Neuronal stem cell (in vitro differentiated cells): Measurements from ENCODE around the gene ITPR1.

ENCODE experiments used
- DNase-seq: peaks from one replicate; pipeline ENCODE4 v3.0.0-alpha.2; 2013; ENCODE audit warnings: low spot score
- H2AFZ ChIP-seq: one replicate; pipeline ENCODE4 v1.6.1; 2013; ENCODE audit warnings: mild to moderate bottlenecking, low read length, inconsistent platforms
- H2AK5ac ChIP-seq: 2 replicates; pipeline ENCODE4 v1.6.1; 2013; ENCODE audit warnings: low read depth, mild to moderate bottlenecking, inconsistent platforms, low read length, moderate library complexity, mixed read lengths
- H2BK120ac ChIP-seq: 2 replicates; pipeline ENCODE4 v1.6.1; 2013; ENCODE audit warnings: low read depth, mild to moderate bottlenecking, inconsistent platforms, low read length, moderate library complexity, mixed read lengths
- H2BK12ac ChIP-seq: one replicate; pipeline ENCODE4 v1.6.1; 2013; ENCODE audit warnings: low read length, inconsistent platforms
- H2BK15ac ChIP-seq: 2 replicates; pipeline ENCODE4 v1.6.1; 2013; ENCODE audit warnings: mild to moderate bottlenecking, low read length, inconsistent platforms, mixed read lengths
- H2BK5ac ChIP-seq: one replicate; pipeline ENCODE4 v1.6.1; 2013; ENCODE audit warnings: inconsistent platforms, mild to moderate bottlenecking, low read length, moderate library complexity
- H3K14ac ChIP-seq: one replicate; pipeline ENCODE4 v1.6.1; 2013; ENCODE audit warnings: low read length, inconsistent platforms
- H3K18ac ChIP-seq: 2 replicates; pipeline ENCODE4 v1.6.1; 2013; ENCODE audit warnings: low read length, inconsistent platforms
- H3K23ac ChIP-seq: 2 replicates; pipeline ENCODE4 v1.6.1; 2013; ENCODE audit warnings: low read depth, mild to moderate bottlenecking, mixed read lengths, low read length, inconsistent platforms; ENCODE audit not compliant: poor library complexity
- H3K27ac ChIP-seq: replicated peaks from 3 replicates; pipeline ENCODE4 v1.5.1; 2013; ENCODE audit warnings: low read length, inconsistent platforms
- H3K27me3 ChIP-seq, 3 experiments: 2 replicates each; pipeline ENCODE4 v1.6.1; 2013; ENCODE audit warnings: low read length in 3 of 3, mild to moderate bottlenecking in 2 of 3, inconsistent platforms in 1 of 3, low read depth in 1 of 3, mixed read lengths in 1 of 3, moderate library complexity in 1 of 3; ENCODE audit not compliant: control insufficient read depth in 3 of 3, insufficient read depth in 3 of 3
- H3K36me3 ChIP-seq, 2 donors: replicated peaks in 1 of 2; 2 replicates each; pipeline ENCODE4 v1.6.1; 2013; ENCODE audit warnings: low read length in 2 of 2; ENCODE audit not compliant: control insufficient read depth in 2 of 2, insufficient read depth in 2 of 2
- H3K4ac ChIP-seq: 2 replicates; pipeline ENCODE4 v1.6.1; 2013; ENCODE audit warnings: inconsistent platforms, mild to moderate bottlenecking, low read length, moderate library complexity
- H3K4me1 ChIP-seq, 2 donors: 1 replicate in 1 of 2; 2 replicates in 1 of 2; pipeline ENCODE4 v1.6.1; 2013; ENCODE audit warnings: low read length in 2 of 2, low read depth in 1 of 2; ENCODE audit not compliant: control insufficient read depth in 2 of 2, insufficient read depth in 1 of 2
- H3K4me2 ChIP-seq: one replicate; pipeline ENCODE4 v1.6.1; 2013; ENCODE audit warnings: mild to moderate bottlenecking, low read length, inconsistent platforms; ENCODE audit not compliant: insufficient read depth, poor library complexity, severe bottlenecking
- H3K4me3 ChIP-seq, 2 donors: 2 replicates each; pipeline ENCODE4 v1.5.1; 2013; ENCODE audit warnings: low read length in 2 of 2, mild to moderate bottlenecking in 2 of 2, inconsistent platforms in 1 of 2, moderate library complexity in 1 of 2
- H3K79me1 ChIP-seq: one replicate; pipeline ENCODE4 v1.6.1; 2013; ENCODE audit warnings: low read depth, mild to moderate bottlenecking, inconsistent platforms, low read length, moderate library complexity
- H3K9ac ChIP-seq: one replicate; pipeline ENCODE4 v1.6.1; 2013; ENCODE audit warnings: mild to moderate bottlenecking, low read depth, low read length, inconsistent platforms; ENCODE audit not compliant: poor library complexity
- H3K9me3 ChIP-seq, 2 donors: replicated peaks in 1 of 2; 2 replicates each; pipeline versions ENCODE3 to v1.6.1; 2013; ENCODE audit warnings: low read length in 2 of 2, mild to moderate bottlenecking in 2 of 2, inconsistent platforms in 1 of 2, low read depth in 1 of 2, mixed read lengths in 1 of 2, moderate library complexity in 1 of 2; ENCODE audit not compliant: control insufficient read depth in 2 of 2, insufficient read depth in 1 of 2
- H4K8ac ChIP-seq: one replicate; pipeline ENCODE4 v1.6.1; 2013; ENCODE audit warnings: low read depth, mild to moderate bottlenecking, inconsistent platforms, low read length, moderate library complexity
- H4K91ac ChIP-seq: one replicate; pipeline ENCODE4 v1.6.1; 2013; ENCODE audit warnings: low read length, low read depth, mild to moderate bottlenecking, inconsistent platforms; ENCODE audit not compliant: poor library complexity
- WGBS, 2 donors: extraction: QIAGEN DNeasy Blood & Tissue Kit; methylation state at CpG; one replicate each; pipeline ENCODE4 v1.1.7; 2013; ENCODE audit warnings: missing lambda C conversion rate in 2 of 2, mixed read lengths in 1 of 2; ENCODE audit not compliant: insufficient read length in 2 of 2, insufficient replicate concordance in 1 of 2; ENCODE audit errors: extremely low coverage in 2 of 2; 5-methylcytosine and 5-hydroxymethylcytosine counted together

The ITPR1 gene

DNA sequence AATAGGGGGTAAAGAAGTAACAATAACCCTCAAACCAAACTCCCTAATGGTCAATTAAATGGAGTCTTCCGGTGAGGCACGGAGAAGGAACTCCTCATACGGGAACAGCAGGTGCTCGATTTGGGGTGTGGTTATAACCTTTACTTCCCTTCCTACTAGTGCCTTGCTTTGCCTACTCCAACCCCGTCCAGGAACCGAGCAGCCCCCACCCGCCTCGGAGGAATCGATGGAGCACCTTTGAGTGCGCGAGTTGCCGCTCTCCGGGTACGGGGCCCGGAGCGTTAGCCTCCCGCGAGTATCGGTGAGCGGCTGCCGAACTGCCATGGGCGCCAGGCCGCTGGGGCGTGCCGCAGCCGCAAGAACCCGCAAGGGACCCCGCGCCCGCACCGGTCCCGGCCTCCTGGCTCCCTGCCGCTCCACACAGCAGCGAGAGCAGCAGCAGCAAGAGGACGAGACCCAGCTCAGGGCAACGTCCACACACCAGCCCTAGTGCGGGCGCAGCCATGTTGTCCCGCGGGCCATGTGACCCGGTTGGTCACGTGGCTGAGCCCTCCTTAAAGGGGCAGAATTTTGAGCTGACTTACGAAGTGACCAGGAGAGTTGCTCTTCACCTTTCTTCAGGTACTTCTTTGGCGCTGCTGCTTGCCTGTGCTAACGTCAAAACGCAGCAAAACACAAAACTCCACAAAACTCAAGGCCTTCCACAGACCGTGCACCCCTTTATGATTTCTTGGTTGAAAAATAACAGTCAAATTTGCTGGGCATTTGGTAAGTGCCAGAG is 26.2 kb upstream of the ITPR1 start, which contains the start of gene SUMF1:
Gene SUMF1 (minus strand): TSS at position 529 of the 781 bp plus-strand sequence. CDS start 24 bp downstream, at position 505.
- Histone ChIP-seq H2BK120ac (no peak within 1 kb of the TSS), H2BK5ac (no peak within 1 kb of the TSS), H3K4me3 (peak within 1 kb of the TSS; percentile 59 to 95), H3K4me2 (peak within 1 kb of the TSS; percentile 68), H3K18ac (no peak within 1 kb of the TSS), H4K91ac (no peak within 1 kb of the TSS), H3K27me3 (peaks cover 0 to 4% (median 0%) of the 10 kb centered on the region in 3 experiments), H3K9me3 (no peaks in the 10 kb centered on the region), H3K4ac (peak within 1 kb of the TSS; percentile 12), H2BK12ac (no peak within 1 kb of the TSS), H2AK5ac (no peak within 1 kb of the TSS), H3K27ac (no peak within 1 kb of the TSS), H2AFZ (peak within 1 kb of the TSS; percentile 95), H3K36me3 (no peaks in the 10 kb centered on the region), H3K14ac (no peak within 1 kb of the TSS), H3K9ac (peak within 1 kb of the TSS; percentile 67), H3K79me1 (no peaks in the 10 kb centered on the region), H3K23ac (peak within 1 kb of the TSS; percentile 32), H2BK15ac (no peak within 1 kb of the TSS), H4K8ac (no peak within 1 kb of the TSS), H3K4me1 (no peaks in the 10 kb centered on the region)
- no CpG with 5 or more reads among the region's 47 CpGs for WGBS, 2 donors
- DNase-seq = peak; percentile 69

GRCh38 chr3:4467522-4467867 is 25.7 kb upstream of the ITPR1 start:
- no peaks in the 10 kb centered on the region for H3K9me3 ChIP-seq
- H3K27ac ChIP-seq = no peak overlapping the region
- no peak overlapping the region for H3K9ac ChIP-seq

GRCh38 chr3:4471907-4472306 is 21.2 kb upstream of the ITPR1 start:
- Histone ChIP-seq H3K4me2 (no peak overlapping the region), H3K4ac (no peak overlapping the region), H3K79me1 (no peaks in the 10 kb centered on the region), H3K18ac (no peak overlapping the region), H2BK5ac (no peak overlapping the region), H3K27me3 (peaks cover 0 to 4% (median 0%) of the 10 kb centered on the region in 3 experiments), H2BK120ac (no peak overlapping the region), H3K9ac (no peak overlapping the region), H2BK15ac (no peak overlapping the region), H4K8ac (no peak overlapping the region), H3K36me3 (no peaks in the 10 kb centered on the region), H3K4me1 (peaks cover 2 to 6% of the 10 kb centered on the region in 2 donors), H3K4me3 (no peak overlapping the region), H3K14ac (no peak overlapping the region), H2AFZ (no peak overlapping the region), H3K23ac (no peak overlapping the region), H3K9me3 (no peaks in the 10 kb centered on the region), H2BK12ac (no peak overlapping the region), H3K27ac (no peak overlapping the region), H4K91ac (no peak overlapping the region), H2AK5ac (no peak overlapping the region)
- WGBS, 2 donors = no CpG with 5 or more reads among the region's 1 CpG
- DNase-seq = no peak

More at GRCh38 chr3:4467522-4467867, 25.7 kb upstream of the ITPR1 start:
- Histone ChIP-seq H3K14ac (no peak overlapping the region), H2AK5ac (no peak overlapping the region), H4K8ac (no peak overlapping the region), H3K27me3 (peaks cover 0 to 4% (median 0%) of the 10 kb centered on the region in 3 experiments), H2BK12ac (no peak overlapping the region), H3K79me1 (no peaks in the 10 kb centered on the region), H2BK120ac (no peak overlapping the region), H4K91ac (no peak overlapping the region), H3K36me3 (no peaks in the 10 kb centered on the region), H3K4me3 (peak overlapping the region in 1 of 2 donors; percentile 59), H3K4me1 (no peaks in the 10 kb centered on the region), H3K4ac (no peak overlapping the region), H3K4me2 (peak overlapping the region; percentile 59), H2BK5ac (no peak overlapping the region), H3K23ac (no peak overlapping the region), H3K18ac (no peak overlapping the region), H2AFZ (peak overlapping the region; percentile 95), H2BK15ac (no peak overlapping the region)
- no CpG with 5 or more reads among the region's 13 CpGs for WGBS, 2 donors
- DNase-seq = no peak

DNA sequence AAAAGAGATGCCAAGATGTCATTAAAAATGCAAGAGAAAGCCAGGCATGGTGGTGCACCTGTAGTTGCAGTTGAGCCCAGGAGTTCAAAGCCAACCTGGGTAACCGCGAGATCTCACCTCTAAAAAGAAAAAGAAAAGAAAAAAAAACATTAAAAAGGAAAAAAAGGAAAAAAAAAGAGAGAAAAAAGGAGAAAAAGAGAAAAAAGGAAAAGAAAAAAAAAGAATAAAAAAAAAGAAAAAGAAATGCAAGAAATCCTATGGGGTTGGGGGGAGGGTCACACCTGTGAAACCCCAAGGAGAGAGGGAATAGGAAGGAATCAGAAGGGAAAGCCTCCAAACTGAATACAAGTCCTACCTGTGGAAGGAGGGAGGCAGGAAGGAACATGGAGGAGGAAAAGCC is 20.8 kb upstream of the ITPR1 start:
- H3K79me1 ChIP-seq = no peaks in the 10 kb centered on the region
- no peak overlapping the region for H2BK5ac ChIP-seq
- no peak overlapping the region for H4K91ac ChIP-seq
- no peak overlapping the region for H2BK120ac ChIP-seq
- H3K27ac ChIP-seq = no peak overlapping the region
- H3K4me1 ChIP-seq = peaks cover 2 to 6% of the 10 kb centered on the region in 2 donors
- no peak overlapping the region for H2BK15ac ChIP-seq
- H3K18ac ChIP-seq = no peak overlapping the region
- H2BK12ac ChIP-seq = no peak overlapping the region
- no peaks in the 10 kb centered on the region for H3K36me3 ChIP-seq
- H3K4me2 ChIP-seq = no peak overlapping the region
- no peak overlapping the region for H2AK5ac ChIP-seq
- H3K9ac ChIP-seq = no peak overlapping the region
- DNase-seq = no peak
- no peak overlapping the region for H3K14ac ChIP-seq
- no peak overlapping the region for H4K8ac ChIP-seq
- no peak overlapping the region for H3K4ac ChIP-seq
- H3K9me3 ChIP-seq = no peaks in the 10 kb centered on the region
- no peak overlapping the region for H2AFZ ChIP-seq
- H3K4me3 ChIP-seq = no peak overlapping the region
- H3K23ac ChIP-seq = no peak overlapping the region
- H3K27me3 ChIP-seq = peaks cover 0 to 4% (median 0%) of the 10 kb centered on the region in 3 experiments
- WGBS, 2 donors = no CpG with 5 or more reads among the region's 2 CpGs
